NCI-H2029 (cell line): Measurements from ENCODE around the gene DGKG.

Source experiments
- DNase-seq: peaks from one replicate; lab custom pipeline; 2025; lab: John Stamatoyannopoulos, UW

The DGKG gene

DNA sequence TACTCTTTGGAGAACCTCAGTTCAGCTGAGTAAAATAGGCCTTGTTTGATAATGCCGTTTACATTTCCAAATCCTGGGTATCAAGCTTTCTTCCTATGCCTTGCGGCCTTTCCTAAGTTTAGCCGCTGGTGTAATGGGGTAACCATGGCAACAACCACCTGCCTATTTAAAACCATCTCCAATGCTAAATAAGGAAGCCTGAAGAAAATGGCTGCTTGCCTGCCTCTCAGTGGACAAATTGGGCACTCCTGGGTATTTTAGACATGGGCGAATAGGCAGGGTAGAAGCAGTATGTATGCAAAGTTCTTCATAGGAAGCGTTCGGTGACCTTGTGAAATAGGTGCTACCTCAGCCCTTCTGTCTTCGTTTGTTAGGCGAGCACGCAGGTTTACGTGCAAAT, 122.7 kb downstream of the DGKG start:
- DNase-seq = no peak

DNA sequence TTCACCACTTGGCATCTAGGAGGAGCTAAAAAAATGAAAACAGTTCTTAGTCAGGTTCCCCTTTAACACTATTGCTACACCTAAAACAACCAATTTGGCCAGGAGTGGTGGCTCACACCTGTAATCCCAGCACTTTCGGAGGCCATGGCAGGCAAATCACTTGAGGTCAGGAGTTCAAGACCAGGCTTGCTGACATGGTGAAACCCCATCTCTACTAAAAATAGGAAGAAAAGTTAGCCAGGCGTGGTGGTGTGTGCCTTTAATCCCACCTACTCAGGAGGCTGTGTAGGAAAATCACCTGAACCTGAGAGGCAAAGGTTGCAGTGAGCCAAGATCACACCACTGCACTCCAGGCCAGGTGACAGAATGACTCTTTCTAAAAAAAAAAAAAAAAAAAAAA, 124.1 kb downstream of the DGKG start:
- DNase-seq = no peak

DNA sequence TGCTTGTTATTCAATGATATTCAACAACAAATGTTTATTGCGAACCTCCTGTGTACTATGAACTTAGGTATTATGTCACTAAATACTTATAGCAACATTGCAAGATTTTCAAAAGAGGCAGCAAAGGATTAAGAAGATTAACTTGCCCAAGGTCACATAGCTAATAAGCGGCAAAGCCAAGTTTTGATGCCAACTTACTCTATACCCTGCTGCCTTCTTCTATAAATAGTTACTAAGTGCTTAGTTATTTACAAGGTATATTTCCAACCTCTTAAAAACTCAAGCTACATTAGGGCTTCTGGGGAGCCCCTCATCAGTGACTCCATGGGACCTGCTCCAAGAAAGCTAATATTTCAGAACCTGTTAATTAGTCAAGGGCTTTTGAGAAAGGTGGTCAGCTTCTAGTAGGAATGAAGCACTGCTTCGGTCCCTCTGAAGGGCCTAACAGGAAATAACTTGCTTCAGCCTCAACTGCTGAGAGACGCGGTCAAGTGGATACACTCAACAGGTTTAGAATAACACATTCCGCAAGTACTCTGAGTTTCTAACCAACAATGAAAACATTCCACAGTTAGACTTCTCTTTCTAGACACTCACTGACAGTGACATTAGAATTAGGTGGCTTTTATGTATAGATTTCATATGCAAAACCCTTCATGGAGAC, 125.5 kb downstream of the DGKG start:
- DNase-seq = no peak

DNA sequence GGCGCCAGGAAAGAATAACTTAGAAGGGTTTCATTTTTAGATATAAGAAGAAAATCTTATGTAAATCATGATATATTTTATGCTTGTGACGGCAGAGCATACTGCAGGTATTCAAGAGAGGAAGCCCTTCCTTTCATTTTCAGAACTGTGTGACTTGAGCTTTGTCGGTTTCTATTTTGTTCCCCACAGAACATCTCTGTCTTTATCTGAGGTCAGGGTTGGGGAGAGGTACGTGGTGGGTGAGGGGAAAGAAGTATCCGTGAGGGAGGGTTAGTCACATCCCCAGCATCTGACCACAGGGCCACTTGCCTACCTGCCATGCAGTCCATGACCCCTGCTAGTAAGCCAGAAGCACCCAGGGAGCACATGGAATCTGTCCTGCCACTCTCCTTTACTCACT, 126.5 kb downstream of the DGKG start:
- DNase-seq = no peak

DNA sequence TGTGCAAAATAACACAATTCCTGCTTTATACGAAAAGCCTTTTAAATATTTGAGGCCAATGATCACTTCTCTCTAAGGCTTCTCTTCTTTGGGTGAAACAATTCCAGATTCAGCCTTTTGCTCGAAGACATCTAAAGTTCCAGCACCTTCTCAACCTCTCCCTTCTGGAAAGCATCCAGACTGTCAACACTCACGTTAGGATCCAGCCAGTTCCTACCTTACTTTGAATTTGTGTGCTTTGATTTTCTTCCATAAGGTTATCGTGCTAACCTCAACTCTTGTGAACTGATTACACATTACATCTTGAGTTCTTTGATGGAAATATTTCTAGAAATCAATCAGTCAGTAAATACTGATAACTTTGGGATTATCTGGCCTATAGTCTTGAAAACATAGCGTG, 127.9 kb downstream of the DGKG start:
- DNase-seq = no peak

DNA sequence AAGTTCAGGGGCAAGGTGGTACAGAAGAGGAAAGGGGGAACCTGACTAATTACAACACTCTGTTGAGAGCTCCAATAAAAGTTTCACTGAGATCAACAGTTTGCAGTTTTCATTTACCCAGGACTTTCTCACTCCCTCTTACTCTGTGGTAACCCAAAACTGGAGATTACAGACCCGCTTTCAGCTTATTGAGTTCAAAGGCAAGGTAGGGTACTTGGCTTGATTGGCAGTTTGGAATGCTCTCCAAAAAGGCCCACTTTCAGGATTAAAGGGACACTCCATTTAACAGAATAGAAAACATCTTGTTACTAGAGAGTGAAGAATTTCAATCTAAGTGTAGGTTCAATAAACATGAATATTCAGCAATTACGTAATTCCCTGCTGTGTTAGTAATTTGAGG, 135.6 kb downstream of the DGKG start:
- DNase-seq = no peak

DNA sequence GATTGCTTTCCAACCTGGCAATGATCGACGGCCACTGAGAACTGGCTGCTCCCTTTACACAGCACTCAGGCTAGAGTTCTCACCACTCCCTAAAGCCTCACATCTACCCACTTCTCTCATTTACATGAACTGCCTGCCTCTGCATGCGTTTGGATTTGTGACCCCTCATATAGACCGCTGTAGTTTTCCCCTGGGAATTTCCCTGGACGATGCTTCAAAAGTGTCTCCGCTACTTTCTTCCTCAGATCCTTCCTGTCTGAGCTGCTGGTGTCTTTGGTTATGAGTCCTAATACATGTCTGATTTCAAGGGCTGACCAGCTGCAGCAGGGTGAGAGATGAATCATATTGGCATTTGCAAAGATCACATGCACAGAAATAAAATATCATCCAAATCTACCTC, 136.4 kb downstream of the DGKG start:
- DNase-seq = no peak

DNA sequence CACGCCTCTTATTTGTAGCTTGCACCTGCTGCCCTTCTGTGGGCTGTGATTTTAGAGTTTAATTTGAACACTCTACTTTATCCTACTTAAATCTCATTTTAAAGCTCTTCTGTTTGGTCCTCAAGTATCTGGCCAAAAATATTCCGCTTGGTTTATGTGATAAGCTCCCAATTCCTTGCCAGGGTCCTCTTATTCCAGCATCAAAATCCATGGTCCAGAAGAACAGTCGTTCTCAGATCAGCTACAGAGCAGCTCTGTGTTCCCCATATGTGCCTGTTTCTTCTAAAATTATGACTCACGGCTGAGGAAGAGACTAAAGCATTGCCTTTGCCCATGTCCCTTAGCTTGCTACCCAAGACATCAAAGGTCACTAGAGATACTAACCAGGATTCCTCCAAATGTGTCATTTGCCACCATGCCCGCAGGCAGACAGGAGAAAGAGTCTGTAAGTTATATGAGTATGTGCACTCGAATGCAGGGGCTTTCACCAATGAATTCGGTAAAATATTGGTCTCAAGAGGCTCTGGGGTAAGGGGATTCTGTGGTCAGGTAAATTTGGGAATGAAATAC, 137.9 kb downstream of the DGKG start:
- DNase-seq = no peak

DNA sequence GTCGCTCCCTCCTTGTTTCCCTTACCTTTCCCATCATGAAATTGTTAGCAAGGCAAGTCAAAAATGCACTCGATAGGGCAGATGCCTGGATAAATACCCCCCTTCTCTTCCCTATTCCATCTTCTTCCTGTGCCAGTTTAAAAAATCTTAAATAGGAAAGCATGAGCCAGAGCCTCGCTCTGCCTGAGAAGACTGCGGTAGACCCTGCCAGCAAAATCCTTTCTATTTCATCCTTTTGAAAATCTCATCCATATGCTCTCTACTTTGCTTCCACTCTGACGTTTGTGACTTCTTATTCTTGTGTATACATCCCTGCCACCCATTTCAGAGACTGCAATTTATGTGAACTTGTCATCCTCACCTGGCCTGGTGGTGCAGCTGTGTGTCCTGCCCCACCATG, 138.6 kb downstream of the DGKG start:
- no peak for DNase-seq

DNA sequence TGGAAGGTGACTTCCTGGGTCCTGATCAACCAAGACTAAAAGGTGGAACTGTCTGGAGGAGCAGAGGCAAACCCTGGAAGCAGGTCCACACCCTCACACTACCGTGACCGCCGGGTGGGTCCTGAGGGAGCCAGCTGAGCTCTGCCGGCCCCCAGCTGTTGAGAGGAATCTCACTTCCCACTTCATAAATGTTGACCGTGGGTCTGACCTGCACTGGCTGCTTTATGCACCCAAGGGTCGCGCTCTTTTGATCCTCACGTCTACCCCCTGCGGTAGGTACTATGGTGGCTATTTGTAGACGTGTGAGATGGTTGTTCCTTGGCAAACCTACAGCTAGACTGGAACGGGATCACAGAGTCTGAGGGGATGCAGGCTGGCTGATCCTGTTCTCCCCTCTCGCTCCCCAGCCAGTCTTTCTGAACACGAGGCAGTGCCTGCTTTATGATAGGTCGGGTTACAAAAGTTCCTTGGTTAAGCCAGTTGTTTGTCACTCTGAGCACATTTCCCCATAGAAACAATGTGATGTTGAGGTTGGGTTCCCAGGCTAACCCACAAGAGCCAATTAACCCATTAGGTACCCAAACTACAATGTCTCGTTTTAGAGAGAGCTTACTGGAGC, 140.2 kb downstream of the DGKG start:
- DNase-seq = no peak

DNA sequence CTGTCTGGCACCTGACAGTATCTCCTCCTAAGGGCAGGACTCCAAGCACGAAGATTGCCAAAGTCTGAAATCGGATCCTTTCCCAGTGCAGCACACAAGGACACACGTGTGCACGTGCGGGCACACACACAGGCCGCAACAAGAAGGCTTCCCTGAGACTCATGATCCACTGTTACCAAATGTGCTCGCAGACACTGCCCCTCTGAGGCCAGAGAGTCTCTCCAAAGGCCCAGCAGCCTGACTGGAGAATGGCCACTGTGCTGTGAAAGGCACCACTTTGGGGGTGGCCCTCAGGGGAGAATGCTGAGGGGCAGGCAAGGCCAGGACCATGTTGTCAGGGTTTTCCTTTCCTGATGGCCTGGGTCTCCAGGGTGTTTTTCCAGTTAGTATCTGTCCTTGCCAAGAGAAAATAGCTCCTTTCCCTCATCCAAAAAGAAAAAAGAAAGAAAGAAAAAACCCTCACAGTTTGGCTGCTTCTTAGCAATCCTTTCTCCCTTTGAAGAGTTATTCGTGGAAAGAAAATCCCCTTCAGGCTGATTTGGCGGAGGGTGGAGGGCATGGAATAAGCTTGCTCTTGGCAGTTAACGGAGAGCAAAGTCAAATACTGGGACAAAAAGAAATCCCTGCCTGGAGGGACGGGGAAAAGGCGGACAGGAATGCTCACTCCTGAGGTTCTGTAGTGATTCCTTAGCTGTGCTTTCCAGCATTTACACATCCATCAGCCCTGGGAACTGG, 141.0 kb downstream of the DGKG start:
- no peak for DNase-seq

DNA sequence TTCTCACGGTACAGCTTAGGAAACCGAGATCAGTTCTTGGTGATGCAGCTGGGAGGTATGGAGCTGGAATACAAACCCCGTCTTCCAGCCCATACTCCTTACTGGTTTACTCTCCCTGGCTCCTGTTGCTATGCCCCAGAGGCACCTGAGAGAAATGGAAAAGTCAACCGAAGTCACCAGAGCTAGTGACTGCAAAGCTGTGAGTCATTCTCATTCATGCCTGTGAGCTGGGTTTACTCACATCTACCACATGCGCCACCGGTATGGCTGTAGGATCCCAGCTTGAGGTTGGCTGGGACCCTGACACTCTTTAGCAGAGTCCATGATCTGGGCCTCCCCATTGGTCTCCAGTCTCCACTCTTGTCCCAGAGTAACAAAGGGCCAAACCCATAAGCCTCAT, 141.7 kb downstream of the DGKG start:
- no peak for DNase-seq

DNA sequence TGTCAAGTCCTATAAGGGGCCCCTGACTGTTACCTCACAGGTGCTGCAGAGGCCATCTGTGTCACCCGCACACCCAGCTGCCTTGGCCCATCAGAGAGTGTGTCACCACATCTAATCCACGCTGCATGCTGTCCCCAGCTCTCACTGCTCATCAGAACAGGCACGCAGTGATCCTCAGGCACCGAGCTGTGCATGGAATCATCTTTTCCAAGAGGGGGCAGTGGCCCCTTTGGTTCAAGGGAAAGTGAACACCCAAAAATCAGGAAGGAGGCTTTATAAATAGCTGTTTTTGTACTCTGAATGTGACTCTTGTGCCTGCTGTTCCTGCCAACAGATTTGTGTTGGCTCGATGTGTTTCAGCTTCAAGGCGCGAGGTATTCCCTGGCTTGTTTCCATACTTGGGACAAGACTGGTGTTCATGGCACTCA, 142.8 kb downstream of the DGKG start:
- DNase-seq = no peak

DNA sequence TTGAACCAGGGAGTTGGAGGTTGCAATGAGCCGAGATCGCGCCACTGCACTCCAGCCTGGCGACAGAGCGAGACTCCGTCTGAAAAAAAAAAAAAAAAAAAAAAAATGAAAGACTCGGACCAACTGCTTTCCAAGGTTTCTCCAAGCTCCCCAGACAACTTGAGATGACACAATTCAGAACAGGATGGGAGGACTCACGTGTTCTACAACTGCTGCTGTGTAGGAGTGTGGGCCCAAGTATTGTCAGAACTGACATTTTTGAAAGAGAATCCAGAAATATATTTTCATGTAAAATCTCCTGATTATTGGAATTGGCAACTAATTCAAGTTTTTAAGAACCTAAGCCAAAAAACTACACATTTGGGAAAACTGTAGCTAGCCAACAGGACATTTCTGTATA, 143.6 kb downstream of the DGKG start:
- DNase-seq = no peak

DNA sequence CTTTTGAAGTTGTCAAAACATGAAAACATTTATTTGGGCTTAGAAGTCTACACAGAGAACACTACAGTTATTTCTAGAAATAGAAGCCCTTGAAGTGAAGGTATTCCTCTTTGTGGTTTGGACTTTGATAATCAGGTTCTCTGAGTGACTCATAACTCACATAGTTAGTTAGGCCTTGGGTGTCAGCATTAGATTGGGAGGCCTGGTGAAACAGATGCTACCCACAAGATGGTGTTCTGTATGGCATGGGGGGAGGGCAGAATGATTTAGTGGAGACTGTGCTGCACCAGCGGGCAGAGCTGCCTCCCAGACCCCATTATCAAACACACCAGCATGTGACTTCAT, 144.2 kb downstream of the DGKG start:
- no peak for DNase-seq

DNA sequence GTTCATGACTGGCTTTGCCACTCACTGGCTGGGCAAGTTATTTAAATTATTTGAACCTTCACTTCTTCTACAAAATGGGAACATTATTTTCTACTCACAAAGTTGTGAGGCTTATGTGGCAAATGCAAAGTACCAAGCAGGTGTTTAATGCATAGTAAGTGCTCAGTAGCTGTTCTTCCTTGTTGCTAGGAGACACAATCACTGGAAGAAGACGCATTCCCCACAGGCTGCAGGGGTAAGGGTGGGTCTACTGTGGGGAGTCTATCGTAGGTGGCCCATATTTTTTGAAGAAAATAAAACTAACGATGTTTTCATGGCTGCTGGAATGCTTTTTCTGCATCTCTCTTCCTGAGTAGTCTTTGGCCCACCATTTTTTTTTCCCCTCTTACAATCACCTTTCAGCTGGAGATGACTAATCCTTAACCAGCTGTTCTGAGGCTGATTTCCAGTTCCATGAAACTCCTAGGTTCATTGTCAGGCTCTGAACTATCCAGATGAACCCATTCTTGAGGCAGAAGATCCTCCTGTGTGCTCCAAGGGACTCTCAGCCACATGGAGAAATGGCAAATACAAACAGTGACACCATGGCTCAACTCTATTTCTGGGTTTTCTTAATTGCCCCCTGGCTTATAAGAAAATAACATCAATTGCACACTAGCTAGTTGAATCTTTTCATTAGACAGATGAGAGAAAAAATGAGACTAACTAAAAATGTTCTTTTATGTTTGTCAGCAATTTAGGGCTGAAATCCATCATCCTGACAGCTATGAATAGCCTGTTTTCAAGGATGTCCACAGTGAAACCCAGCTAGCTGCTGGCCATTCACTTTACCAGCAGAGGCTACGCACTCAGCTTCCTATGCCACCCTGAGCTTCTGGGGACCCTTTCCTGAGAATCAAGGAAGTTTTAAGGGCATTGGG, 144.9 kb downstream of the DGKG start:
- no peak for DNase-seq

DNA sequence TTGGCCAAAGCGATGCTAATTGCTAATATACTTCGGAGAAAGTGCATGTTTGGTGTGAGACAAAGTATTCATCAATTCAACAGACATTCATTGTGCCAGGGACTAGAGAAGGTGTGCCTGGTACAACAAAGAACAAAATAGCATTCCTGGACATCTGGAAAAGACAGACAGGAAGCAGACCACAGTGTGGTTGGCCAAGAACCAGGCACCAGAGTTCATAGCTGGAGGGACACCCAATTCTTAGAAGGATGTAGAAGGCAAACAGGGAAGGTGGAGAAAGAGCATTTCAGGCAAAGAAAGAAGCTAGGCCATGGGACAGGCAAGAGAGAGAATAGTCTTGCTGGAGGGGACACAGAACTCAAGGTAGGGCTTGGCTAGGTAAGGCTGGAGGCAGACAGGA, 147.4 kb downstream of the DGKG start:
- DNase-seq = no peak

DNA sequence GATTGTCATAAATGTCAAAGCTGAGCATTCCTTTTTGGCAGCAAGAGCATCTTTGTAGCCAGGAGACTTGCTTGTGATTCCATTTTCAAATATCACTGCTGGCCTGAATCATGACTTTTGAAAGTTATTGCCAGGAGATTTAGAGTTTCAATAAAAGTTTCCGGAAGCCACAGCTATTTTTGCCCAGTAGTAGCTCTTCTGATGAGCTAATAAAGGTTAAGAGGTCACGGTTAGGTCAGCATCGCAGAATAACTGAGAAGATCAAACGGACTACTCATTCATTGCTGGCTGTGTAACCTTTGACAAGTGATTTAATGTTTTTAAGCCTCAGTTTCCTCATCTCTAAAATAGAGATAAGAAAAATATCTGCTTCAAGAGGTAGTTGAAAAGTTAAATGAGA, 148.1 kb downstream of the DGKG start:
- no peak for DNase-seq

DNA sequence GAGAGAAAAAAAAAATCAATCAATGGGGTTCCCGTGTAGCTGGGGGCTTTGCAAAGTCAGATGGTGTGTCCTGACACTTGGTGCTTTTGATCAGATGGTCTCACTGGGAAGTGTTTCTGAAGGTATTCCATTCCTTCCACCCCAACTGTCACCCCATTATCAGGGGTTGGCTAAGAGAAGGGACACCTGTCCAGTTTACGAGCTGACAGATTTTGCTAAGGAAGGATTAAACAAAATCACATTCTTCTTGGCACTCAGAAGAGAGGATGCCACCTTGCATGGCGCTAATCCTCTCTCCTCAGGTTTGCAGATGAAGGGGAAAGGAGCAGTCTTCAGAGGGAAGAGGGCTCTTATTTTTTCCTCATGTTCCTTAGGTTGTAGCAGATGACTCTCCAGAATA, 149.4 kb downstream of the DGKG start:
- DNase-seq = no peak

DNA sequence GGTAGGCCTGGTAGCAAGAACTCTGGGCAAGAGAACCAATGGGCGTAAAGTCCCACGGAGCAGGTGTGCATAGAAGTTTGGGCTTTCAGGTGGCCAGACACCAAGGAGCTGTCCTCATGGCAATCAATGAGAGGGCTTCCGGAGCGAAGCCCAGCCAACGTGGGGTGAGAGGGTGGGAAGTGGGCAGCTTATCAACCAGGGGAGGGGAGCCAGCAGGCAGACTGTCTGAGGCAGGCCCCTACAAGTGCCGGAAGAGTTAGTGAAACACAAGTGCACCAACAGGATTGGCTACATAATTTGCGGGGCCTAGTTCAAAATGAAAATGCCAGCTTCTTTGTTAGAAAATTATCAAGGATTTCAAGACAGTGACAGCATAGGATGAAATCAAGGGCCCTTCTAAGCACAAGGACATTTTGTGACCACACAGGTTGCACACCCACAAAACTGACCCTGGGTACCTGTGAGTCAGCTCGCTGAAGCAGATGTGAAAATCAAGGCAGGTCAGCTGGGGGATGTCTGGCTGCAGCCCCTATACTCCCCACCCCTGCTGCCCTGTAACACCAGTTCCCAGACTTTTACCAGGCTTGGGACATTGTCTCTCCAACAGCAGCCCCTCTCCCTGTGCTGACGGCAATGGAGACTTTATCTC, 151.1 kb downstream of the DGKG start:
- no peak for DNase-seq
